Measurements from ENCODE around the gene RSKR. TPM values are rescaled to one million over a fixed set of nuclear protein-coding genes. Genes with fewer than 3 reads are reported as not detected.

RSKR gene
- total RNA-seq, 1 donor from 2014 or later = 26.8 TPM

DNA sequence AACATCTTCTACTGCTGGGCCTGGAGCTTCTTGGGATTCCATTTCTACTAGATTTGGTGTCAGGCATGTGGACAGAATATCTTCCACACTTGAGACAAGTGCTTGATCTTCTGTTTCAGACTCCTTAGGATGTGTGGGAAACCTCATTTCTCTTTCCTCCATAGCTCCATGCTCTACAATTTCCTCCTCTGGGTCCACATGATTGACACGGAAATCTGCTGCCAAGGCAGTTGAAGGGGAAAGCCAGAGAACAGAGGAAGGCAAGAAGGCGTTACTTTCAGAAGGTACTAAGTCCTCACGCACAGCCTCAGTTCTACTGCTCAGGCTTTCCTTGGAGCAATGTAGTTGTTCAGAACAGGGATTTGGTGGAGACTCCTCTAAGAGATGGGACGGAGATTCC lies 21.7 kb downstream of the RSKR start:
- Mint-ChIP-seq H3K27me3 (no peaks in the 10 kb centered on the region), H3K36me3 (ENCODE audit: low read depth) (peaks cover 11% of the 10 kb centered on the region), H3K9me3 (no peaks in the 10 kb centered on the region), H3K4me1 (peaks cover under 1% of the 10 kb centered on the region), H3K4me3 (no peak overlapping the region), H3K27ac (no peak overlapping the region)
- DNase-seq (no peak), ATAC-seq (ENCODE audit: low read depth) (no peak)
- POLR2A ChIA-PET = interaction anchor here (0.9 kb wide), 1 partner anchor 43 kb away, joined by 3 read pairs; no protein-coding TSS in a partner anchor
- CTCF ChIA-PET = interaction anchor here (0.8 kb wide), 1 partner anchor 21 kb away, joined by 3 read pairs; the partner anchor contains the start of gene PIGS
- intact Hi-C loops (cut with micrococcal nuclease) = no loop called here
- TF ChIP-seq, protein P1, sequence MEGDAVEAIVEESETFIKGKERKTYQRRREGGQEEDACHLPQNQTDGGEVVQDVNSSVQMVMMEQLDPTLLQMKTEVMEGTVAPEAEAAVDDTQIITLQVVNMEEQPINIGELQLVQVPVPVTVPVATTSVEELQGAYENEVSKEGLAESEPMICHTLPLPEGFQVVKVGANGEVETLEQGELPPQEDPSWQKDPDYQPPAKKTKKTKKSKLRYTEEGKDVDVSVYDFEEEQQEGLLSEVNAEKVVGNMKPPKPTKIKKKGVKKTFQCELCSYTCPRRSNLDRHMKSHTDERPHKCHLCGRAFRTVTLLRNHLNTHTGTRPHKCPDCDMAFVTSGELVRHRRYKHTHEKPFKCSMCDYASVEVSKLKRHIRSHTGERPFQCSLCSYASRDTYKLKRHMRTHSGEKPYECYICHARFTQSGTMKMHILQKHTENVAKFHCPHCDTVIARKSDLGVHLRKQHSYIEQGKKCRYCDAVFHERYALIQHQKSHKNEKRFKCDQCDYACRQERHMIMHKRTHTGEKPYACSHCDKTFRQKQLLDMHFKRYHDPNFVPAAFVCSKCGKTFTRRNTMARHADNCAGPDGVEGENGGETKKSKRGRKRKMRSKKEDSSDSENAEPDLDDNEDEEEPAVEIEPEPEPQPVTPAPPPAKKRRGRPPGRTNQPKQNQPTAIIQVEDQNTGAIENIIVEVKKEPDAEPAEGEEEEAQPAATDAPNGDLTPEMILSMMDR (IDR thresholded peaks at IDR 0.05) = no peak

DNA sequence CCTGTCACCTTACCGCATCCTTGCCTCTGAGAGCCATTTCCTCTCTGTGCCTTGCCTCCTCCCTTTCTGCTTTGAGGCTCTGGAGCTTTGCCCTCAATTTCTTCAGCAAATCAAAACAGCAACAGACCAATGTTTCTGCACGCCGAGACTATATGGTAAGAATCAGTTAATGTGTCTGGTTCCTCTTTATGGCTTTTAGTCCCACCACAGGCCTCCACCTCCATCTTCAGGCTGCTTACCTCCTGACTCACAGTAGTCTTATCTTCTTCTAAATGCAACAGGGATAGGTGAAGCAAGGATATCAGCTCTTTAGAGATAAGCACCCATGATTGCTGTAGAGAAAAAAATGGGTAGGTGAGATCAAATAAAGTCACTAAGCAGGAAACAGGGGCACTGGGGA lies 28.1 kb downstream of the RSKR start:
- Mint-ChIP-seq H3K36me3 (ENCODE audit: low read depth) (peaks cover 7% of the 10 kb centered on the region), H3K27me3 (no peaks in the 10 kb centered on the region), H3K9me3 (no peaks in the 10 kb centered on the region), H3K4me3 (no peak overlapping the region), H3K27ac (no peak overlapping the region), H3K4me1 (no peaks in the 10 kb centered on the region)
- TF ChIP-seq, protein P1 (IDR thresholded peaks at IDR 0.05) = no peak
- intact Hi-C loops (cut with micrococcal nuclease) = no loop called here
- DNase-seq (no peak), ATAC-seq (ENCODE audit: low read depth) (no peak)
- ChIA-PET CTCF (no interaction called here), POLR2A (interaction anchor here (2.0 kb wide), 1 partner anchor 9 kb away, joined by 4 read pairs; the partner anchor contains the start of gene ALDOC)

DNA sequence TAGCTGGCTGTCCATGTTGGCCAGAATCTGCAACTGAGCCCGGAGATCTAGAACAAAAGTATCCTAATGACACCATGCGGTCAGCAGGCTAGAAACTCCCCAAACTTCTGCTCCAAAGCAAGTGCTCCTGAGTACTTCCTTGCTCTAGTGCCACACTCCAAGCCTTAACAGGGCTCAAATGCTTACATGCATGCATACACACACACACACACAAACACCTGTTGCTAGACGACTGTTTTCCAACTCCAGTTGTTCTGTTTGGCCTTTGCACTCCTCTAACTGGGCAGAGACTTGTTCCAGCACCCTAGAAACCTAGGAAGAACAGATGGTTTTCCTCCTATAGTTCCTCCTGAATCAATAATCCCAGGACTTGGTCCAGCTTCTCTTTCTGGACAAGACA lies 29.6 kb downstream of the RSKR start:
- ATAC-seq (ENCODE audit: low read depth) = no peak
- Mint-ChIP-seq H3K36me3 (ENCODE audit: low read depth) (peaks cover 7% of the 10 kb centered on the region), H3K27me3 (no peaks in the 10 kb centered on the region), H3K4me3 (no peak overlapping the region), H3K4me1 (no peaks in the 10 kb centered on the region), H3K27ac (no peak overlapping the region), H3K9me3 (no peaks in the 10 kb centered on the region)
- ChIA-PET CTCF (no interaction called here), POLR2A (interaction anchor here (2.0 kb wide), 1 partner anchor 8 kb away, joined by 4 read pairs; the partner anchor contains the start of gene ALDOC)
- TF ChIP-seq, protein P1 (IDR thresholded peaks at IDR 0.05) = no peak
- intact Hi-C loops (cut with micrococcal nuclease) = no loop called here
- DNase-seq = no peak

DNA sequence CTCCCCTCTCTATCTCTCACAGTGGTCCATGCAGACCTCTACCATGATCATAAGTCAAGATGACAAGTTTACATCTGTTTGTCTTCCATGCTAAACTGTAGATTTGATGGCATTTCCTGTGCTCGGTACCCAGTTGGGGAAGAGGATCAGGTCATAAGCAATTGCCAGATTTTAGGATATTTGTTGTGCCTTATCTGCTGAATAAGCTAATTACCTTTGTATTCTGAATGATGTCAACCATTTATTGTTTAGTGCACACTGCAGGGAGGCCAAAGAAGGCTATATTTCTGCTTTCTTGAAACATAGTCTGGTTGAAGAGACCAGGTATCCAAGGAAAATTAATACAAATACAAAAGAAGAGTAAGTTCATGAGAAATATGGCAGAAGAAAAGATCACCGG lies 31.5 kb downstream of the RSKR start:
- no peak for ATAC-seq (ENCODE audit: low read depth)
- Mint-ChIP-seq H3K27ac (no peak overlapping the region), H3K9me3 (no peaks in the 10 kb centered on the region), H3K27me3 (no peaks in the 10 kb centered on the region), H3K4me3 (no peak overlapping the region), H3K36me3 (ENCODE audit: low read depth) (peaks cover 7% of the 10 kb centered on the region), H3K4me1 (peaks cover under 1% of the 10 kb centered on the region)
- POLR2A ChIA-PET = no interaction called here
- TF ChIP-seq, protein P1 (IDR thresholded peaks at IDR 0.05) = no peak
- DNase-seq = no peak
- intact Hi-C loops (cut with micrococcal nuclease) = no loop called here
- CTCF ChIA-PET = no interaction called here

DNA sequence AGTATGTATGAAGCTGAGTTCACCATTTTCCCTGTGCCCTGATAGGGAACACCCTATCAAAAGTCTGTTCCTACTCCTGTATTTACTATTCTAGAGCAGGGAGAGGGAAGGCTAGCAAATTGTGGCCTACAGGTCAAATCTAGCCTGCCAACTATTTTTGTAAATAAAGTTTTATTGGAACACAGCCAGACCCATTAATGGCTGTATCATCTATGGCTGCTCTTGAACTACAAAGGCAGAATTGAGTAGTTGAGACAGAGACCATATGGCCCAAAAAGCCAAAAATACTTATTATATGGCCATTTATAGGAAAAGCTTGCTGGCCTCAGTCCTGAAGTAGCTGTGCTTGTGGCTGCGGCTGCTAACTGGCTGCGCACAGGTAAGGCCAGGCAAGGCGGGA lies 33.0 kb downstream of the RSKR start:
- DNase-seq (no peak), ATAC-seq (ENCODE audit: low read depth) (no peak)
- Mint-ChIP-seq H3K4me3 (no peak overlapping the region), H3K9me3 (no peaks in the 10 kb centered on the region), H3K27ac (no peak overlapping the region), H3K27me3 (no peaks in the 10 kb centered on the region), H3K4me1 (peaks cover 16% of the 10 kb centered on the region), H3K36me3 (ENCODE audit: low read depth) (peaks cover 7% of the 10 kb centered on the region)
- ChIA-PET POLR2A (no interaction called here), CTCF (no interaction called here)
- intact Hi-C loops (cut with micrococcal nuclease) = no loop called here
- TF ChIP-seq, protein P1 (IDR thresholded peaks at IDR 0.05) = no peak

Data from activated B cell treated with CpG ODN at 0.5 μM for 24 hours (primary cell).